HepG2 (cell line): ENCODE data around the gene CAPN6.

Experiments
- EP300 ChIP-seq, 3 experiments: sonication (generic) in 1 of 3; formaldehyde crosslinking in 1 of 3; IDR thresholded peaks; 2 replicates each; pipeline versions ENCODE4 v1.5.1 to v1.6.1; 2011 to 2020; ENCODE audit warnings: low read depth in 2 of 3, low read length in 2 of 3, borderline replicate concordance in 1 of 3, improper control_type of control experiment in 1 of 3, mild to moderate bottlenecking in 1 of 3, missing genetic modification reagents in 1 of 3, moderate library complexity in 1 of 3
- HDAC6 ChIP-seq: fragments of 200-600 bp; sonication (generic); IDR thresholded peaks from 2 replicates; pipeline ENCODE4 v1.7.0; 2017; ENCODE audit warnings: mild to moderate bottlenecking, antibody characterized with exemption, low read length, low read depth
- HNRNPH1 ChIP-seq: fragments of 200-400 bp; formaldehyde crosslinking; optimal IDR thresholded peaks from 2 replicates; pipeline ENCODE3; 2017; ENCODE audit warnings: mild to moderate bottlenecking, low read depth, low read length
- PAWR ChIP-seq: sonication (generic); formaldehyde crosslinking; IDR thresholded peaks from 2 replicates; pipeline ENCODE4 v1.4.0; 2020; ENCODE audit warnings: missing genetic modification reagents, mild to moderate bottlenecking, borderline replicate concordance

GRCh38 chrX:111309083-111309482, 38.8 kb upstream of the CAPN6 start:
- no peak for TF ChIP-seq HDAC6
- TF ChIP-seq HNRNPH1 = no peak
- TF ChIP-seq PAWR = no peak
- no peak for TF ChIP-seq EP300 (IDR thresholded peaks at IDR 0.05; ENCODE audit: low read depth in 2 of 2, low read length in 2 of 2)
- TF ChIP-seq EP300 (CRISPR knock-in tag; IDR thresholded peaks at IDR 0.05; ENCODE audit: borderline replicate concordance) = no peak
